Measurements from ENCODE around the gene TGFBR3.

DNA sequence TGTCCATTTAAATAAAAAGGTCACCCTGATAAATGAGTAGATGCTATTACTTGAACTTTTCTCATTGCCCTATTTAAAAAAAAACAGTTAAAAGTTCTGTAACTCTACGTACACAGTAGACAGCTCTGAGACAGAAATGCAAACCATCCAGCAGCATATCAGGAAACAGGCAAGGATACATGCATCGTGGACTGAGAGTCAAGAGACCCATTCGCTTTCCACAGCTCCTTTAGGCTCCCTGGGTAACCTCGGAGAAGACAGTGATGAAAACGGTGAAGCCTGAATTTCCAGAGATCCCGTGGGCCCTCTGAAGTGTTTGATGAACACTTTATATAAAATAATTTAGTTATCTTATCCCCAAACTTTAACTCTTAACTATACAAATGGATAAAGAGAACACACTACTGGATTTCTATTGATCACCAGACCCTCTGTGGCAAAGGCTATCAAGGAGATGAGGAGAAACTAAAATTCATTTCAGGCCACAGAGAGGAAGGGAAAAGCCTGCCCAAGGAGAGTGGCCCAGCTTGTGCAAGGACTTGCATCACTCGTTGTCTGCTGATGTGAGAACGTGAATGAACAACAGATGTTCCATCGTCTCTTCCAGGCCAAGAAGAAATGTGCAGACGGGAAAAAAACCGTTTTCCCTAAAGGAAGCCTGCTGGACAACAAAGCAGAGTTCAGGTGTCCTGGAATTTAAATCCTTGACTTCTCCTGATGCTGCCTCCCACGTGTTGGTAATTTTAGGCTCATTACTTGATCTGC, 131.0 kb downstream of the TGFBR3 start:
- no peak for TF ChIP-seq EZH2phosphoT487 (IDR thresholded peaks at IDR 0.05; ENCODE audit: low read depth)
- TF ChIP-seq, protein P1, sequence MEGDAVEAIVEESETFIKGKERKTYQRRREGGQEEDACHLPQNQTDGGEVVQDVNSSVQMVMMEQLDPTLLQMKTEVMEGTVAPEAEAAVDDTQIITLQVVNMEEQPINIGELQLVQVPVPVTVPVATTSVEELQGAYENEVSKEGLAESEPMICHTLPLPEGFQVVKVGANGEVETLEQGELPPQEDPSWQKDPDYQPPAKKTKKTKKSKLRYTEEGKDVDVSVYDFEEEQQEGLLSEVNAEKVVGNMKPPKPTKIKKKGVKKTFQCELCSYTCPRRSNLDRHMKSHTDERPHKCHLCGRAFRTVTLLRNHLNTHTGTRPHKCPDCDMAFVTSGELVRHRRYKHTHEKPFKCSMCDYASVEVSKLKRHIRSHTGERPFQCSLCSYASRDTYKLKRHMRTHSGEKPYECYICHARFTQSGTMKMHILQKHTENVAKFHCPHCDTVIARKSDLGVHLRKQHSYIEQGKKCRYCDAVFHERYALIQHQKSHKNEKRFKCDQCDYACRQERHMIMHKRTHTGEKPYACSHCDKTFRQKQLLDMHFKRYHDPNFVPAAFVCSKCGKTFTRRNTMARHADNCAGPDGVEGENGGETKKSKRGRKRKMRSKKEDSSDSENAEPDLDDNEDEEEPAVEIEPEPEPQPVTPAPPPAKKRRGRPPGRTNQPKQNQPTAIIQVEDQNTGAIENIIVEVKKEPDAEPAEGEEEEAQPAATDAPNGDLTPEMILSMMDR (IDR thresholded peaks at IDR 0.05; ENCODE audit: low read depth, low read length) = no peak

Data from OCI-LY3 (cell line).